Measurements from ENCODE around the gene NAGLU. TPM values are rescaled to one million over a fixed set of nuclear protein-coding genes. Genes with fewer than 3 reads are reported as not detected.
A peak's percentile ranks its signal among the peaks of the same experiment; 100 is the strongest.

The NAGLU gene
- total RNA-seq, 1 donor from 2014 or later = 14.1 TPM

- Histone ChIP-seq H3K4me3 (ENCODE audit: low read length in 3 of 3) (peak within 1 kb of the TSS; percentile 85 to 98 (median 92)), H3K27ac (ENCODE audit: low read depth, low read length) (peak within 1 kb of the TSS; percentile 85), H3K27me3 (ENCODE audit: control insufficient read depth in 3 of 3, insufficient read depth in 3 of 3, low read length in 3 of 3) (no peaks in the 10 kb centered on the region), H3K9me3 (ENCODE audit: control insufficient read depth in 3 of 3, low read length in 3 of 3) (no peaks in the 10 kb centered on the region), H3K36me3 (ENCODE audit: control insufficient read depth in 3 of 3, insufficient read depth in 3 of 3, low read length in 3 of 3) (peaks cover 22 to 25% (median 25%) of the 10 kb centered on the region in 3 donors), H3K9ac (ENCODE audit: low read depth in 1 of 3, low read length in 3 of 3) (peak within 1 kb of the TSS; percentile 92 to 98 (median 95)), H3K4me1 (ENCODE audit: control insufficient read depth in 3 of 3, insufficient read depth in 3 of 3, low read length in 3 of 3) (peaks cover 35 to 51% (median 40%) of the 10 kb centered on the region in 3 donors)
Observed at GRCh38 chr17:42561897-42562387, 25.9 kb downstream of the NAGLU start, which contains the start of gene COASY. Gene COASY (plus strand): TSS chr17:42562148. CDS start chr17:42562623, 475 bp downstream.

DNA sequence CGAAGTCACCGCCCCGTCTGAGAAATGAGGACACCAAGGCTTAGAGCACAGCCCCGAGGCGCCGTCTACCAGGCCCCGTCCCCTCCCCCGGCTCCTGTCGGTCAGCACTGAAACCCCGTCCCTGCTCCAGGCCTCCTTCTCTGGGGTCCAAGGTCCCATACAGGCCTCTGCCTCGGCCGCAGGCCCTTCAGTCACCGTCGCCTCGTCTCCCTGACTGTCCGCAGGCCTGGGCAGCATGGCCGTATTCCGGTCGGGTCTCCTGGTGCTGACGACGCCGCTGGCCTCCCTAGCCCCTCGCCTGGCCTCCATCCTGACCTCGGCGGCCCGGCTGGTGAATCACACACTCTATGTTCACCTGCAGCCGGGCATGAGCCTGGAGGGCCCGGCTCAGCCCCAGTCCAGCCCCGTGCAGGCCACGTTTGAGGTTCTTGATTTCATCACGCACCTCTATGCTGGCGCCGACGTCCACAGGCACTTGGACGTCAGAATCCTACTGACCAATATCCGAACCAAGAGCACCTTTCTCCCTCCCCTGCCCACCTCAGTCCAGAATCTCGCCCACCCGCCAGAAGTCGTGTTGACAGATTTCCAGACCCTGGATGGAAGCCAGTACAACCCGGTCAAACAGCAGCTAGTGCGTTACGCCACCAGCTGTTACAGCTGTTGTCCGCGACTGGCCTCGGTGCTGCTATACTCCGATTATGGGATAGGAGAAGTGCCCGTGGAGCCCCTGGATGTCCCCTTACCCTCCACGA is 26.5 kb downstream of the NAGLU start:
- Histone ChIP-seq H3K27ac (ENCODE audit: low read depth, low read length) (peak overlapping the region; percentile 85), H3K4me1 (ENCODE audit: control insufficient read depth in 3 of 3, insufficient read depth in 3 of 3, low read length in 3 of 3) (peaks cover 38 to 55% (median 43%) of the 10 kb centered on the region in 3 donors), H3K4me3 (ENCODE audit: low read length in 3 of 3) (peak overlapping the region; percentile 85 to 98 (median 92)), H3K9me3 (ENCODE audit: control insufficient read depth in 3 of 3, low read length in 3 of 3) (no peaks in the 10 kb centered on the region), H3K9ac (ENCODE audit: low read depth in 1 of 3, low read length in 3 of 3) (peak overlapping the region; percentile 92 to 98 (median 95)), H3K27me3 (ENCODE audit: control insufficient read depth in 3 of 3, insufficient read depth in 3 of 3, low read length in 3 of 3) (no peaks in the 10 kb centered on the region), H3K36me3 (ENCODE audit: control insufficient read depth in 3 of 3, insufficient read depth in 3 of 3, low read length in 3 of 3) (peaks cover 22 to 25% (median 25%) of the 10 kb centered on the region in 3 donors)

GRCh38 chr17:42563143-42563509 is 27.1 kb downstream of the NAGLU start:
- H3K27ac ChIP-seq (ENCODE audit: low read depth, low read length) = peak overlapping the region; percentile 85
- no peaks in the 10 kb centered on the region for H3K9me3 ChIP-seq (ENCODE audit: control insufficient read depth in 3 of 3, low read length in 3 of 3)
- H3K27me3 ChIP-seq (ENCODE audit: control insufficient read depth in 3 of 3, insufficient read depth in 3 of 3, low read length in 3 of 3) = no peaks in the 10 kb centered on the region
- peak overlapping the region; percentile 85 to 98 (median 92) for H3K4me3 ChIP-seq (ENCODE audit: low read length in 3 of 3)
- peaks cover 42 to 60% (median 47%) of the 10 kb centered on the region in 3 donors for H3K4me1 ChIP-seq (ENCODE audit: control insufficient read depth in 3 of 3, insufficient read depth in 3 of 3, low read length in 3 of 3)
- peak overlapping the region; percentile 92 to 98 (median 95) for H3K9ac ChIP-seq (ENCODE audit: low read depth in 1 of 3, low read length in 3 of 3)
- peaks cover 22 to 25% (median 25%) of the 10 kb centered on the region in 3 donors for H3K36me3 ChIP-seq (ENCODE audit: control insufficient read depth in 3 of 3, insufficient read depth in 3 of 3, low read length in 3 of 3)

GRCh38 chr17:42563543-42563942 is 27.5 kb downstream of the NAGLU start:
- Histone ChIP-seq H3K27ac (ENCODE audit: low read depth, low read length) (peak overlapping the region; percentile 85), H3K9me3 (ENCODE audit: control insufficient read depth in 3 of 3, low read length in 3 of 3) (no peaks in the 10 kb centered on the region), H3K4me1 (ENCODE audit: control insufficient read depth in 3 of 3, insufficient read depth in 3 of 3, low read length in 3 of 3) (peaks cover 45 to 60% (median 50%) of the 10 kb centered on the region in 3 donors), H3K9ac (ENCODE audit: low read depth in 1 of 3, low read length in 3 of 3) (peak overlapping the region; percentile 92 to 98 (median 95)), H3K4me3 (ENCODE audit: low read length in 3 of 3) (peak overlapping the region; percentile 85 to 98 (median 92)), H3K27me3 (ENCODE audit: control insufficient read depth in 3 of 3, insufficient read depth in 3 of 3, low read length in 3 of 3) (no peaks in the 10 kb centered on the region), H3K36me3 (ENCODE audit: control insufficient read depth in 3 of 3, insufficient read depth in 3 of 3, low read length in 3 of 3) (peaks cover 25 to 28% (median 27%) of the 10 kb centered on the region in 3 donors)

DNA sequence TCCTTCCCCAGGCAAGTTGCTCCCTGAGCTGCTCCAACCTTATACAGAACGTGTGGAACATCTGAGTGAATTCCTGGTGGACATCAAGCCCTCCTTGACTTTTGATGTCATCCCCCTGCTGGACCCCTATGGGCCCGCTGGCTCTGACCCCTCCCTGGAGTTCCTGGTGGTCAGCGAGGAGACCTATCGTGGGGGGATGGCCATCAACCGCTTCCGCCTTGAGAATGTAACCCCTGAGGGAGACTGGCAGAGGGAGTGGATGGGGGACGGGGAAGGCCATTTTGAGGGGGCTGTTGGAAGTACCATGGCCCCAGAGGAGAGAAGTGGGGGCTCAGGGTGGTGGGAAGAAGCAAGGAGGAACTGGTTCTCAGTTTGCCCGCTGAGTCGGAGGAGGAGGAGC is 27.9 kb downstream of the NAGLU start:
- Histone ChIP-seq H3K4me3 (ENCODE audit: low read length in 3 of 3) (peak overlapping the region; percentile 41 to 98 (median 92)), H3K36me3 (ENCODE audit: control insufficient read depth in 3 of 3, insufficient read depth in 3 of 3, low read length in 3 of 3) (peaks cover 29 to 32% (median 31%) of the 10 kb centered on the region in 3 donors), H3K4me1 (ENCODE audit: control insufficient read depth in 3 of 3, insufficient read depth in 3 of 3, low read length in 3 of 3) (peaks cover 45 to 60% (median 54%) of the 10 kb centered on the region in 3 donors), H3K9me3 (ENCODE audit: control insufficient read depth in 3 of 3, low read length in 3 of 3) (no peaks in the 10 kb centered on the region), H3K9ac (ENCODE audit: low read depth in 1 of 3, low read length in 3 of 3) (peak overlapping the region in 2 of 3 donors; percentile 92 to 98), H3K27me3 (ENCODE audit: control insufficient read depth in 3 of 3, insufficient read depth in 3 of 3, low read length in 3 of 3) (no peaks in the 10 kb centered on the region), H3K27ac (ENCODE audit: low read depth, low read length) (no peak overlapping the region)

- Histone ChIP-seq H3K9me3 (ENCODE audit: control insufficient read depth in 3 of 3, low read length in 3 of 3) (no peaks in the 10 kb centered on the region), H3K9ac (ENCODE audit: low read depth in 1 of 3, low read length in 3 of 3) (peak overlapping the region in 1 of 3 donors; percentile 98), H3K4me1 (ENCODE audit: control insufficient read depth in 3 of 3, insufficient read depth in 3 of 3, low read length in 3 of 3) (peaks cover 45 to 60% (median 55%) of the 10 kb centered on the region in 3 donors), H3K36me3 (ENCODE audit: control insufficient read depth in 3 of 3, insufficient read depth in 3 of 3, low read length in 3 of 3) (peaks cover 40 to 42% (median 42%) of the 10 kb centered on the region in 3 donors), H3K4me3 (ENCODE audit: low read length in 3 of 3) (no peak overlapping the region), H3K27me3 (ENCODE audit: control insufficient read depth in 3 of 3, insufficient read depth in 3 of 3, low read length in 3 of 3) (no peaks in the 10 kb centered on the region), H3K27ac (ENCODE audit: low read depth, low read length) (no peak overlapping the region)
Observed at GRCh38 chr17:42564815-42565522, 28.9 kb downstream of the NAGLU start.

DNA sequence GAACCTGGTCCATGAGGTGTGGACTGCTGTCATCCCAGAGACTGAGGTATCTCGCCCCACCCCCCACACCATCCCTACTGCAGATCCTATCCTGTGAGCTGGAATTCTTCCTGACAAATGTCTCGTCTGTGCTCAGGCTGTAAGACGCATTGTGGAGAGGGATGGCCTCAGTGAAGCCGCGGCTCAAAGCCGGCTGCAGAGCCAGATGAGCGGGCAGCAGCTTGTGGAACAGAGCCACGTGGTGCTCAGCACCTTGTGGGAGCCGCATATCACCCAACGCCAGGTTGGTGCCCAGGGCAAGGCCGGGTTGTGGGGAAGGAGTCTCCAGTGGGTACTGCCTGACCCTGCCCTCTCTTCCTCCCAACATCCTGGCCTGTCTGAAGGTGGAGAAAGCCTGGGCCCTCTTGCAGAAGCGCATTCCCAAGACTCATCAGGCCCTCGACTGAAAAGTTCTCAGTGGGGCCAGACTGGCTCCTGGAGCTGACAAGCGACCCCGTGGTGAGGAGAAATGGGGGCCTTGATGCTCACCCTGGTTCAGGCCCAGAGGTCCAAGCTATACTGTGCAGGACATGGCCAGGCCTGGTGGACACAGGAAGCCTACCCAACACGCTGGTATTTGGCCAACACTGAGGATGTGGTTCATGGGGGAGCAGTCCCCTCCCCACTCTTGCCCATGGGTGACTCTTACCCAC is 29.6 kb downstream of the NAGLU start:
- Histone ChIP-seq H3K36me3 (ENCODE audit: control insufficient read depth in 3 of 3, insufficient read depth in 3 of 3, low read length in 3 of 3) (peaks cover 43 to 49% (median 44%) of the 10 kb centered on the region in 3 donors), H3K4me1 (ENCODE audit: control insufficient read depth in 3 of 3, insufficient read depth in 3 of 3, low read length in 3 of 3) (peaks cover 45 to 60% (median 55%) of the 10 kb centered on the region in 3 donors), H3K27ac (ENCODE audit: low read depth, low read length) (peak overlapping the region; percentile 81), H3K9ac (ENCODE audit: low read depth in 1 of 3, low read length in 3 of 3) (peak overlapping the region in 1 of 3 donors; percentile 95), H3K9me3 (ENCODE audit: control insufficient read depth in 3 of 3, low read length in 3 of 3) (no peaks in the 10 kb centered on the region), H3K27me3 (ENCODE audit: control insufficient read depth in 3 of 3, insufficient read depth in 3 of 3, low read length in 3 of 3) (no peaks in the 10 kb centered on the region), H3K4me3 (ENCODE audit: low read length in 3 of 3) (peak overlapping the region in 1 of 3 donors; percentile 91)

DNA sequence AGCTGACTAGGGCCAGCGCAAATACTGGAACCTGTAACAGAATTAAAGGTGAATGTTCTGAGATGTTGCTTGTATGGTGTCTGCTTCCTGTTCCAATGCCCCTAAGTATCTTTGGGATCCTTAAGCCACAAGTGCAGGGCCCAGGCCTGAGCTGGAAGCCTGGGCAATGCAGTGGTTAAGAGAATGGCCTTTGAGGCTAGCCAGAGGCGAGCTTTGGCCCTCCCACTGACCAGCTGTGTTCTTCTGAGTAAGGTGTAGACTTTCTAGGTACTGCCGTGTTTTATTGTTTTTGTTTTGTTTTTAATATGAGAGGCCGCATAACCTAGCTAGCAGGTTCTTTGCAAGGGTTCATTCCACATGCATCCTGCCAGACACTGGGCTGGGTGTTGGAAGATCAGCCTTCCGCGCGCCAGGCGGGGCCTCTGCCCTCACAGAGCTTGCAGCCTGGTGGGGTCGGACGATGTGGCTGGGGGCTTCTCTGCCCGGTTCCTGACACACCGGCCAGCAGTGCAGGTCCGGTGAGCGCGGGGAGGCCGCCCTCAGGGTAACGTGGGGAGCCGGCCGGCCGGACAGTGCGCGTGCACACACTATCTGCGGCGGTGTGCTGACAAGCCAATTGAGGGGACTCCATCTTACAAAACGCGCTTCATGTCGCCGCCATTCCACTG is 30.3 kb downstream of the NAGLU start:
- no peaks in the 10 kb centered on the region for H3K27me3 ChIP-seq (ENCODE audit: control insufficient read depth in 3 of 3, insufficient read depth in 3 of 3, low read length in 3 of 3)
- H3K4me1 ChIP-seq (ENCODE audit: control insufficient read depth in 3 of 3, insufficient read depth in 3 of 3, low read length in 3 of 3) = peaks cover 44 to 58% (median 54%) of the 10 kb centered on the region in 3 donors
- H3K4me3 ChIP-seq (ENCODE audit: low read length in 3 of 3) = peak overlapping the region; percentile 77 to 91 (median 91)
- peak overlapping the region; percentile 81 for H3K27ac ChIP-seq (ENCODE audit: low read depth, low read length)
- no peaks in the 10 kb centered on the region for H3K9me3 ChIP-seq (ENCODE audit: control insufficient read depth in 3 of 3, low read length in 3 of 3)
- peak overlapping the region; percentile 78 to 95 (median 81) for H3K9ac ChIP-seq (ENCODE audit: low read depth in 1 of 3, low read length in 3 of 3)
- H3K36me3 ChIP-seq (ENCODE audit: control insufficient read depth in 3 of 3, insufficient read depth in 3 of 3, low read length in 3 of 3) = peaks cover 45 to 51% (median 49%) of the 10 kb centered on the region in 3 donors
